ENCODE results near the gene MYOM3.

DNA sequence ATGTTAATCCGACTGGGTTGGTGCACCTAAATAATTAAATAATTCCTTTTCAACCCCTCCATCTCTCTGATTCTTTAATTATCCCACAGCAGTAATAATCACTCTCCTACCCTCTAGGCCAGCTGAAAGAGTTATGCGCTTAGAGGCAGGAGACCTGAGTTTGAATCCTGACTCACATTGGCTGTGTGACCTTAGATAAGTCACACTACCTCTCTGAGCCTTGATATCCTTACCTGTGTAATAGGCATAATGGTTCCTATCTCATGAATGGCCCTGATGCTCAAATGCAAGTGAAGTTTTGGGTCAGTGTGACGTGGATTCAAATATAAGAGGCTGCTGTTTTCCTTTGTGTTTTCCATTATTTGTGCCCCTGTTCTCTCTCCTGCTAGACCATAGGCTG is 8.1 kb downstream of the MYOM3 start:
- no peak for TF ChIP-seq CTCF (IDR thresholded peaks at IDR 0.05)
- TF ChIP-seq POLR2A (IDR thresholded peaks at IDR 0.05): no peak

All from prostate gland (tissue), 2 donors.